ENCODE results near the gene TGIF1.

DNA sequence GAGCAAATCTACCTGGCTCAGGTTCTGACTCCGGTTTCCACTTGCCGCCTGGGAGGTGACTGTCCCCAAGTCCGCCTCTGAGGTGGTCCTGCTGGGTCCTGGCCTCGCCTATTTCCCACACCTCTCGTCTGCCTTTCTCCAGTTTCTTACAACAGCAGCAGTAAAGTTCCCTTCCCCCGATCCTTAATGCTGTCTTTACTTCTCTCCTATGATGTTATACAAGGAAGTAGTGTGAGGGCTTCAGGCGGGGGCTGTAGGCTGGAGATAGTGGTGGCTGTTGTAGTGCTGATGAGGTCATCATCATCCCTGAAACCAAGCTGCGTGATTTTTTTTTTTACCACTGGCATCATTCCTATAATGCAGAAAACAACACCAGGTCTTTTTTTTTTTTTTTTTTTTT is 18.9 kb downstream of the TGIF1 start:
- TF ChIP-seq, protein P1, sequence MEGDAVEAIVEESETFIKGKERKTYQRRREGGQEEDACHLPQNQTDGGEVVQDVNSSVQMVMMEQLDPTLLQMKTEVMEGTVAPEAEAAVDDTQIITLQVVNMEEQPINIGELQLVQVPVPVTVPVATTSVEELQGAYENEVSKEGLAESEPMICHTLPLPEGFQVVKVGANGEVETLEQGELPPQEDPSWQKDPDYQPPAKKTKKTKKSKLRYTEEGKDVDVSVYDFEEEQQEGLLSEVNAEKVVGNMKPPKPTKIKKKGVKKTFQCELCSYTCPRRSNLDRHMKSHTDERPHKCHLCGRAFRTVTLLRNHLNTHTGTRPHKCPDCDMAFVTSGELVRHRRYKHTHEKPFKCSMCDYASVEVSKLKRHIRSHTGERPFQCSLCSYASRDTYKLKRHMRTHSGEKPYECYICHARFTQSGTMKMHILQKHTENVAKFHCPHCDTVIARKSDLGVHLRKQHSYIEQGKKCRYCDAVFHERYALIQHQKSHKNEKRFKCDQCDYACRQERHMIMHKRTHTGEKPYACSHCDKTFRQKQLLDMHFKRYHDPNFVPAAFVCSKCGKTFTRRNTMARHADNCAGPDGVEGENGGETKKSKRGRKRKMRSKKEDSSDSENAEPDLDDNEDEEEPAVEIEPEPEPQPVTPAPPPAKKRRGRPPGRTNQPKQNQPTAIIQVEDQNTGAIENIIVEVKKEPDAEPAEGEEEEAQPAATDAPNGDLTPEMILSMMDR (IDR thresholded peaks at IDR 0.05) = no peak
- no peak for TF ChIP-seq POLR2A (IDR thresholded peaks at IDR 0.05)

Measured in body of pancreas (tissue), 4 donors.